Effector CD4-positive, alpha-beta T cell (primary cell): ENCODE data around the gene RPA4. TPM values are rescaled to one million over a fixed set of nuclear protein-coding genes. Genes with fewer than 3 reads are reported as not detected.
"Not testable (repeated sequence)": the region's sequence is repeated elsewhere in the genome, so short reads cannot be mapped to it uniquely, and the experiment has no call there.

ENCODE experiments used
- DNase-seq: peaks from one replicate; pipeline ENCODE4 v3.0.0-alpha.2; 2020
- total RNA-seq: gene quantifications from one replicate; lab custom pipeline; 2026; lab: John Stamatoyannopoulos, UW

RPA4 gene, protein sequence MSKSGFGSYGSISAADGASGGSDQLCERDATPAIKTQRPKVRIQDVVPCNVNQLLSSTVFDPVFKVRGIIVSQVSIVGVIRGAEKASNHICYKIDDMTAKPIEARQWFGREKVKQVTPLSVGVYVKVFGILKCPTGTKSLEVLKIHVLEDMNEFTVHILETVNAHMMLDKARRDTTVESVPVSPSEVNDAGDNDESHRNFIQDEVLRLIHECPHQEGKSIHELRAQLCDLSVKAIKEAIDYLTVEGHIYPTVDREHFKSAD
- not detected for total RNA-seq

DNA sequence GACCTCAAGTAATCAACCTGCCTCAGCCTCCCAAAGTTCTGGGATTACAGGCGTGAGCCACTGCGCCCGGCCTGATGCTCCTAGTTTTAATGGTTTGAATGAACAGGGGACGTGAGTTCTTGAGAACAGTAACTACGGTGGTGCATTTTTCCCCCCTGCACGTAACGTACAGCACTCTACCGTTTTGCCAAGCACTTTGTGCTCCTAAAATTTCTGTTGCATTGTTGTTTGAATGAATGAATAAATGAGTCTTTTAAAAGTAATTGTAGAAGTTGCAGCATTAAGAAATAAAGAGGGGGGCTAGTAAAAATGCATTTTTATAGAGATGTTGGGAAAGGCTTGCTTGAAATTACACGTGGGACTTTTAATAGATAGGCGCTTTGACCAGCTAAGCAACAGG is at the start of gene RPA4:
Gene RPA4, plus strand, starts transcription at position 301 of the 400 bp plus-strand sequence. CDS start 403 bp downstream, outside the sequence.
- DNase-seq, result no peak

DNA sequence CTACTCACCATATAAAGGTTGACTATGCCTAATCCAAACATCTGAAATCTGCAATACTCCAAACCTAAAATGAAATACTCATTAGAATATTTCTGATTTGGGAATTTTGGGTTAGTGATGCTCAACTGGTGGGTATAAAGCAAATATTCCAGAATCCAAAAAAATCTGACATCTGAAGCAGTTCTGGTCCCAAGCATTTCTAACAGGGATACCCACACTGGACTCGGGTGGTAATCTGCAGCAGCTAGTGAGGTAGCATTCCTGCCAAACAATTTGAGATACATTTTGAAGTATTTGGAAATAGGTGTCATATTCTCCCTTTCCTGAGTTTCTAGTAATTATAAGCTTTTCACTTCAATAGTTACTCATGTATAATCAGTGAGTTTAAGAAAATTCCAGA is 49.6 kb upstream of the RPA4 start:
- DNase-seq, result no peak

DNA sequence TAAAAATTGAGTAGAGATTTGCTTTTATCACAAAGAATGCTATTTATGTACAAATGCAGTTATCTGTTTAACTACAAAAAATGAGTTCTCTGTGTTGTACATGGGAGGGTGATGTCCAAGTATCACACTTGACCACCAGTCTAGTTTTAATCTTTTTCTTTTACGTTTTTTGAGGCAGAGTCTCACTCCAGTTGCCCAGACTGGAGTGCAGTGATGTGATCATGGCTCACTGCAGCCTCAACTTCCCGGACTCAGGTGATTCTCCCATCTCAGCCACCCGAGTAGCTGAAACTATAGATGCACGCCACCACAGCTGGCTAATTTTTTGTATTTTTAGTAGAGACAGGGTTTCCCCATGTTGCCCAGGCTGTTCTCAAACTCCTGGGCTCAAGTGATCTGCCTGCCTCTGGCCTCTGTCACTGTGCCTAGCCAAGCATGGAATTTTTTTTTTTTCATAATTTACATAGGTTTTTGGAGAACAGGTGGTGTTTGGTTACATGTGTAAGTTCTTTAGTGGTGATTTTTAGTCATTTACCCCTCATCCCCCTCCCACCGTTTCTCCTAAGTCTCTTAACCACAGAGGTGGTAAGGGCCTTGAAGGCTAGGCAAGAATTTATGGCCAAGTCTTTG is 47.9 kb upstream of the RPA4 start:
- DNase-seq, result no peak

DNA sequence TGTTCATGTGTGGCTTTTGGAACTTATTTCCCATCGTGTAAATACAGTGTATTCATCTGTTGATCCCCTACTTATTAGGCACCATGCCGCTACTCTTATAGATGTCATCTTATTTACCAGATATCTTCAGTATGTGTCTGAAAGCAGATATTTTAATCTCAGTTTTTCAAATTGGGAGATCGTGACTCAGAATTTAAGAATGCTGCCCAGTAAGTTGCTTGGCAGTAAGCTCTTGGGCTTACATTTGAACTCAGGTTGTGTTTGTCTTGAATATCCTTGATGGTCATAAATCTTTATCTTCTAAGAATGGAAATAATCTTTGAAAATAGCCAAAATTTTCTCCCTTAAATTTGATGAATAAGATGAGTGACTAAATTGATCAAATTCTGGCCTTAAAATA is 45.9 kb upstream of the RPA4 start:
- no peak for DNase-seq

DNA sequence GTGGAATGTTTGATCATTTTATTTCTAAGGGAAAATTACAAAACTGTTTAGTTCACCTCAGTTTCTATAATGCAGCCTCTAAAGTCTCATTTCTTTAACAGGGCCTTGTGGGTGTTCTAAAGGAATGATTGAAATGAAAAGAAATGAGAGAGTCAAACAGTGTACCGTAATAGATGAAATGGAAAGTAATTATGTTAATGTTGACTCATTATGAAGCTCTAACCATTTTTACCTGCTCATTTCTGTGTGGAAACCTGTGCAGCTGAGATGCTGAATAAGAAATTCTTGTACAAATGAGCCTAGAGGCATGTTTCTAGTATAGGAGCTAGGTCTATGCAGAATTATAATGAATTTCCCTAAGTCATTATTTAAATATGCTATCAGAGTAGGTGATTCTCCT is 45.2 kb upstream of the RPA4 start:
- no peak for DNase-seq

DNA sequence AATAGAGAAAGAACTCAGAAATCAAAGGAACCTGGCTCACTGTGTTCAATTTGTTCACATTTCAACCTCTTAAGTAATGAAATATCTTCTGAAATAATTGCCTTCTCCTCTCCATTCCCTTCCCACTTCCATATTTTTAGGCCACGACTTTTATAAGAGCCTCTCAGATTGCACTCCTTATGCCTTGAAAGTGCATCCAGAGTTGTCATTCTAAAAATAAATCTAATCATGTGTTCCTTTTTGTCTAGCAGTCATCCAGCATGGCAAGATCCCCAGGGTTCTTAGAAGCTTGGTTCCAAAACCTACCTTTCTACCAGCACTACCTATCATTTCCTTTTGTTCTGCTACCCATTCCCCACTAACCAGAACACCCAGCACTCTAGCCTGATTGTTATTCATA is 42.4 kb upstream of the RPA4 start:
- no peak for DNase-seq

DNA sequence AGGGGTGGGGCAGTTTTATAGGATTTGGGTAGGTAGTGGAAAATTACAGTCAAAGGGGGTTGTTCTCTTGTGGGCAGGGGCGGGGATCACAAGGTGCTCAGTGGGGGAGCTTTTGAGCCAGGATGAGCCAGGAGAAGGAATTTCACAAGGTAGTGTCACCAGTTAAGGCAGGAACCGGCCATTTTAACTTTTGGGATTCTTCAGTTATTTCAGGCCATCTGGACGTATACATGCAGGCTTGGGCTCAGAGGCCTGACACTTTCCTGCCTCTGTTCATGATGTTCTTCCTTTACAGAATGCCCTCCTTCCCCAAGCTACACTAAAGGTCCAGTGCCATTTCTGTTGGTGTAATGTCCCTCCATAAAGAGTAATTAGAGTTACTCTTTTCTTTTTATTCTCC is 41.8 kb upstream of the RPA4 start:
- not testable (repeated sequence) for DNase-seq

DNA sequence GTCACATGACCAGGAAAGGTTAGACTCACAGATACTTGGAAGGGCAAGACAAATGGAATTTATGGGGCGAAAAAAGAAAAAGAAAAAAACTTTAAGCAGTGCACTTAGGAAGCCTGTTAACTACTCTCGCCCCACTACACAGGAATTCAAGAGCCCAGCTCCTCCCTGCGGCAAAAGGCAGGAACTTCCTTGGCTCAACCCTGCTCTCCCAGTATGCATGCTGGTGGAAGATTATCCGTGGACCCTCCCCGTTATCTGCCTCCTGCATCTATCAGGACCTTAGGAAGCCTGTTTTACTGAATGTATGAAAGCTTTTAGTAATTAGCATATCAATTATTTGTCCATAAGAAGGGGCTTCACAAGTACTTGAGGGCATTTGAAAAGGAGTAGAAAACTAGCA is 40.1 kb upstream of the RPA4 start:
- DNase-seq, result no peak

DNA sequence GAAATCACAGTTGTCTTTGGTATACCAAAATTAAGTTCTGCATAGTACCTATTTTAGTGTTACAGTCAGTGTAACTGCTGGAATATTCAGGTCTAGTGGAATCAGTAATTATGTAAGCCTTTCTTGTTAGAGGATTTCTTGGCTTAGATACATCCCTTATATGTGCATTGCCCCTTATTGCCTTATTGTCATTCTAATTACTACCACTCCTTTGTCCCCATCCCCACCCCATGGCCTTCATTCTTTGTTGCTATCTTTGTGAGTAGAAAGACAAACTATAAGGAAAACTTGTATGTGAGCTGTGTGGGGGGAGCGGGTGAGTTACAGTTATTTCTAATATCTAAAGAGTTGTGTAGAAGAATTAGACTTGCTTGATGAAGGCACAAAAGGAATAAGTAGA is 36.9 kb upstream of the RPA4 start:
- no peak for DNase-seq

DNA sequence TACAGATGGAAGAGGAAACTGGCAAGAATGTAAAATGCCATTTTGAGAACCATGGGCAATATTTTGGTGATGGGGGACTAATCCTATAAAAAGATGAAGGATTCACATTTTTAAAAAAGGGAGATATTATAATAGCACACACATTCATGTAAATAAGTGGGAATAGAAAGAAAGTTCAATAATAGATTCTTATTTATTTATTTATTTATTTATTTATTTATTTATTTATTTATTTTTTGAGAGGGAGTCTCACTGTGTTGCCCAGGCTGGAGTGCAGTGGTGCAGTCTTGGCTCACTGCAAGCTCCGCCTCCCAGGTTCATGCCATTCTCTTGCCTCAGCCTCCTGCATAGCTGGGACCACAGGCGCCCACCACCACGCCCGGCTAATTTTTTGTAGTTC is 24.3 kb upstream of the RPA4 start:
- not testable (repeated sequence) for DNase-seq

DNA sequence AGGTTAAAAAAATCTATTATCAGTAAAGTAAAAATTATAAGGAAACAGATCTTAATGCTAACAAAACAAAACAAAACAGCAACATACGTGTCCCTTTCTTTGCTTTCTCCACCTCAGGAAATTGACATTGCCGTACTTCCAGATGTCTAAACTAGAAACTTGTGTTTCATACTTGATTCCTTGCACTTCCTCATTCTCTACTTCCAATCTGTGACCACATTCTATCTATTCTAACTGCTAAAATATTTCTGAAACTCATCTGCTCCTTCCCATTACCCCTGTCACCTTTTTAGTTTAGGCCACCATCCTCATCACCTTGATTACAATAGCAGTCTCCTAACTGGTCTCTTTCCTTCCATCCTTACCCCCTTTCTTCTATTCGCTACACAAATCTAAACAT is 22.5 kb upstream of the RPA4 start:
- DNase-seq, result no peak

DNA sequence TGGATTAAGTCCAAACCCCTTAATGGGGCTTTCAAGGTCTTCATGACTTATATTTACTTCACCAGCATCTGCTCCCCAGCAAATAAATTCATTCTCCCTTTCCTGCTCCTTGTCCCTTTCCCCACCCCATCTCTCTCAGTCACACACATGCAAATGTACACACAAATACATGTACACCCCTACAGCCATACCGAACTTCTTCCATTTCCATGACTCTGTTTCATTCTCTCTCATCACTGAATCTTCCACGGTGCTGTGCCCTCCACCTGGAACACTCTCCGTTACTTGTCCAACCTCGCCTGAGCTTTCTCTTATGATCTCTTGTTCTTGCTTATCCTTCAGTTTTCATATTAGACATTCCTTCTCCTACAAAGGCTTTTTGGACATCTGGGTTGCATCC is 22.0 kb upstream of the RPA4 start:
- DNase-seq, result no peak

DNA sequence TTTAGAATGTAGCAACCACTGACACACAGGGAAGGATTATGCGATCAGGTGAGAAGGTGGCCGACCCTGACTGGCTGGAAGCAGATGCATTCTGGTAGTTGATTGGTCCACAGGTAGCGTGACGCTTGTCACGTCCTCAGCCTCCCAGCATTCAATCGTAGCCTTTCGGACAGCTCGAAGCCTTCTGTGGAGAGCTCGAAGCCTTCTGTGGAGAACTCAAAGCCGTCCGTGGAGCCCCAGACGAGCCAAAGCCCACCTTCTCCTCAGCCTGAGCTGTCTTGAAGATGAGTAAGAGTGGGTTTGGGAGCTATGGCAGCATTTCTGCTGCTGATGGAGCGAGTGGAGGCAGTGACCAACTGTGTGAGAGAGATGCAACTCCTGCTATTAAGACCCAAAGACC is 319 bp downstream of the RPA4 start:
- DNase-seq, result no peak

DNA sequence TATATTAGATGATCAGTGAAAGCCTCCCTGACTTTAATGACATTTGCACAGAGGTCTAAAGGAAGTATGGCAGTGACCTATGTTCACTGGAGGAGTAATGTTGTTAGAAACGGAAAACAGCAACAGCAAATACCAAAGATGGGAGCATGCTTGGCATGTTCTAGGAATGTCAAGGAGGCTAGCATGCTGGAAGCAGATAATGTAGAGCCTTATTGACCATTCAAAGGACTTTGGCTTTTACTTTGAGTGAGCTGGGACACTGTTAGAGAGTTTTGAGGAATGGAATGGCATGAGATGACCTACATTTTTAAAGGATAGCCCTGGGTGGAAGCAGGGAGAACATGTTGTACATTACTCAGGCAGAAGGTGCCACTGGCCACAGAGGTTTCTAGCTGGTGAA is 6.0 kb downstream of the RPA4 start:
- DNase-seq, result no peak

DNA sequence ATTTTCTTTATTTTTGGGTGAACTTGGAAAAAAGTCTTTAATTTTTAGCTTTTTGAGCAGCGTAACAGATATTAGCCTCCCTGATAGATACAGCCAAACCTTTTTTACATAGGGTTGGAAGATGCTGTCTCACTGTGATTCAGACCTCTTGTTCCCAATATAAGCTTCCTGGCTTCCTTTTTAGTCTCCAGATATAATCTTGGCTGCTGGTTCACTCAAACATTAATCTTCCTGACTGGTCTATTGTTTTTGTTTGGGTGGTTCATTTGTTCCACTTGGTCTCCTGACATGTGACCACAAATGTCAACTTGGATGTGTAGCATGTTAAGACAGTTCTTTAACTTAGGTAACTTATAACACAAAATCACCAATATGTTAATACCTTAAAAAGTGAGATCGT is 23.0 kb downstream of the RPA4 start:
- no peak for DNase-seq

DNA sequence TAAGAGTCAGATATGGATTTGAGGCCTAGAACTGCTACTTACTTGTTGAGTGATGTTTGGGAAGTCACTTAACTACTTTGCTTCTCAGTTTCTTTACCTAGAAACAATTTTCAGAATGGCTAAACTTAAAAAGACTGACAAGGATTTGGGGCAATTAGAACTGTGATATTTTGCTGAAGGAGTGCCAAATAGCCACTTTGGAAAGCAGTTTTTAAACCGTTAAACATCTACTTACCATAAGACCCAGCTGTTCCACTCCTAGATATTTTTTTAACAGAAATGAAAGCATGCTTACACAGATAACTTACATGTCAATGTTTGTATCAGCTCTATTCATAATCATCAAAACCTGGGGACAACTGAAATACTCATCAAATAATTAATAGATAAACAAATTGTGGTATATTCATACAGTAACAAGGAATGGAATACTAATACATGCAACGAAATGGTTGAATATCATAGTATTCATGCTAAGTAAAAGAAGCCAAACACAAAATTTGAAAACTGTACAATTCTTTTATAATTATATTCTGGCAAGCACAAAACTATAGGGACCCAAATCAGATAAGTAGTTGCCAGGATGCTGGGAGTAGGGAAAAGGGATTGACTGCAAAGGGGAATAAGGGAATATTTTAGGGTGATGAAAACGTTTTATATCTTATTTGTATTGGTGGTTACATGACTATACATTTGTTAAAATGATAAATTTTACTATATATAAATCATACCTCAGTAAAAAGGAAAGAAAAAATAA is 24.0 kb downstream of the RPA4 start:
- no peak for DNase-seq

DNA sequence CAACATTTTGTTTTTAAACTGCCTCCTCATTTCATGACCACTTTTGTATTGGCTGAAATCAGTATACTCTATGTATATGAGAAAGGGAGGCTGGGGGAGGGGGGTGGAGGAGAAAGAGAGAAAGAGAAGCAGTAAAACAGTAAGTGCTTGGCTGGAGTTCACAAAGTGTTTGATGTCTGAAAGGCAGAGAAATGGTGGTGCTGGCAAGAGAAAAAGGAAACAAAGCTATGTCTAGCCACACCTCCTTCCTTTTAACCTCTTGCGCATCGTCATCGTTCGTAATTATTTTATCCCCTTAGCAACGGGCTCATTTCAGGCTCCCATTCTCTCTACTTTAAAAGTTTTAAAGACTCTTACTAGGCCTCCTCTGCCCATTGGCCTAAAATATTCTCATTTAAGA is 25.6 kb downstream of the RPA4 start:
- no peak for DNase-seq

DNA sequence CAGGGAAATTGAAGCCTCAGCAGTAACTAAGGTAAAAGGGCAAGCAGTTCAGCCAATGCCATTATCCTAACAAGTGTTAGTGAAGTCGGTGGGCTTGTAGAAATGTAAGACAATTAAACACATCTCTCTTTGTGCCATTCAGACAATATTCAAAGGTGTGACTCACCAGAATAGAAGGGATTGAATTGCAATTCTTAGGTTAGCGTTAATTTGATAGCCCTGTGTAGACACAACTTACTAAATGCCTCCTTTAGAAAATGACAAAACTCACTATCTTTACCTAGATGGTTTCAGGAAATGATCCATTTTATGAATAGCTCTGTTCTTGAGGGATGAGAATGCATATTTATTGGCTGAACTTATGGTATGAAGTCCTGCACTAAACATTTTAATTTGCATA is 35.2 kb downstream of the RPA4 start:
- DNase-seq, result no peak

DNA sequence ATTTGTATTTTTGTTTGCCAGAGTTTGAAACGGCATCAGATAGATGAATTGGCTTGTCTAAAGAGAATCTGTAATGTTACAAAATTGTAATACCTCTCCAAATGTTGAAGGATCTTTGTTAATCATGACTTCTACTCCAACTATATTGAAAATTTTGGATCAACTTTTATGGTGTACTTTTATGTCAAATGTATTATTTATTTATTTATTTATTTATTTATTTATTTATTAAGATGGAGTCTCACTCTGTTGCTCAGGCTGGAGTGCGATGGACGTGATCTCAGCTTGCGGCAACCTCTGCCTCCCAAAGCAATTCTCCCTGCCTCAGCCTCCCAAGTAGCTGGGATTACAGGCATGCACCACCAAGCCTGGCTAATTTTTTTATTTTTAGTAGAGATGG is 36.0 kb downstream of the RPA4 start:
- DNase-seq, result no peak

DNA sequence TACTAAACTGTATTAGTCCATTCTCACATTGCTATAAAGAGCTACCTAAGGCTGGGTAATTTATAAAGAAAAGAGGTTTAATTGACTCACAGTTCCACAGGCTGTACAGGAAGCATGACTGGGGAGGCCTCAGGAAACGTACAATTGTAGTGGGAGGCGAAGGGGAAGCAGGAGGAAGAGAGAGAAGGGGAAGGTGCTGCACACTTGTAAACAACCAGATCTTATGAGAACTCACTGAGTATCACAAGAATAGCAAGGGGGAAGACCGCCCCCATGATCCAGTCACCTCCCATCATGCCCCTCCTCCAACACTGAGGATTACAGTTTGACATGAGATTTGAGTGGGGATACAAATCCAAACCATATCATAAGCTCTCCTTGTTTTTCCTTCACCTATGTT is 40.9 kb downstream of the RPA4 start:
- DNase-seq, result no peak

DNA sequence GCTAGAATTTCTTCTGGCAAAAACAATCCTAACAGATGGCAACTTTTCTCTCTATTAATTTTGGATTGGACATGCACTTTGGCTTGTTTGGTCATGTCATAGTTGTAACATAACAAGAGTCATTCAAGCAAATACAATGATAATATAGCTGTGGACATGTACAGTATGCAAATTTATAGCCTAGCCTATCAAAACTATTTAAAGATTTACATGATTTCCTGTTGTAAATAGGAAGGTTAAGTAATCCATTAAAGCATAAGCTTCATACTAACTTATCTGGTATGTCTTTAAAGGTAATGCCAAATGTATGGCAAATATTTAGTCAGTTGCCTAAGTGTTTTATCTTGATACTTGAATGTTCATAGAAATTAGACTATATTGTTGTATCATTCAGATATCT is 45.3 kb downstream of the RPA4 start:
- no peak for DNase-seq
